Neuronal stem cell (in vitro differentiated cells): ENCODE data around the gene PPP2R1A.
A peak's percentile ranks its signal among the peaks of the same experiment; 100 is the strongest.

ENCODE experiments used
- DNase-seq: peaks from one replicate; pipeline ENCODE4 v3.0.0-alpha.2; 2013; ENCODE audit warnings: low spot score
- H2AFZ ChIP-seq: one replicate; pipeline ENCODE4 v1.6.1; 2013; ENCODE audit warnings: mild to moderate bottlenecking, low read length, inconsistent platforms
- H2AK5ac ChIP-seq: 2 replicates; pipeline ENCODE4 v1.6.1; 2013; ENCODE audit warnings: low read depth, mild to moderate bottlenecking, inconsistent platforms, low read length, moderate library complexity, mixed read lengths
- H2BK120ac ChIP-seq: 2 replicates; pipeline ENCODE4 v1.6.1; 2013; ENCODE audit warnings: low read depth, mild to moderate bottlenecking, inconsistent platforms, low read length, moderate library complexity, mixed read lengths
- H2BK12ac ChIP-seq: one replicate; pipeline ENCODE4 v1.6.1; 2013; ENCODE audit warnings: low read length, inconsistent platforms
- H2BK15ac ChIP-seq: 2 replicates; pipeline ENCODE4 v1.6.1; 2013; ENCODE audit warnings: mild to moderate bottlenecking, low read length, inconsistent platforms, mixed read lengths
- H2BK5ac ChIP-seq: one replicate; pipeline ENCODE4 v1.6.1; 2013; ENCODE audit warnings: inconsistent platforms, mild to moderate bottlenecking, low read length, moderate library complexity
- H3K14ac ChIP-seq: one replicate; pipeline ENCODE4 v1.6.1; 2013; ENCODE audit warnings: low read length, inconsistent platforms
- H3K18ac ChIP-seq: 2 replicates; pipeline ENCODE4 v1.6.1; 2013; ENCODE audit warnings: low read length, inconsistent platforms
- H3K23ac ChIP-seq: 2 replicates; pipeline ENCODE4 v1.6.1; 2013; ENCODE audit warnings: low read depth, mild to moderate bottlenecking, mixed read lengths, low read length, inconsistent platforms; ENCODE audit not compliant: poor library complexity
- H3K27ac ChIP-seq: replicated peaks from 3 replicates; pipeline ENCODE4 v1.5.1; 2013; ENCODE audit warnings: low read length, inconsistent platforms
- H3K27me3 ChIP-seq, 3 experiments: 2 replicates each; pipeline ENCODE4 v1.6.1; 2013; ENCODE audit warnings: low read length in 3 of 3, mild to moderate bottlenecking in 2 of 3, inconsistent platforms in 1 of 3, low read depth in 1 of 3, mixed read lengths in 1 of 3, moderate library complexity in 1 of 3; ENCODE audit not compliant: control insufficient read depth in 3 of 3, insufficient read depth in 3 of 3
- H3K36me3 ChIP-seq, 2 donors: replicated peaks in 1 of 2; 2 replicates each; pipeline ENCODE4 v1.6.1; 2013; ENCODE audit warnings: low read length in 2 of 2; ENCODE audit not compliant: control insufficient read depth in 2 of 2, insufficient read depth in 2 of 2
- H3K4ac ChIP-seq: 2 replicates; pipeline ENCODE4 v1.6.1; 2013; ENCODE audit warnings: inconsistent platforms, mild to moderate bottlenecking, low read length, moderate library complexity
- H3K4me1 ChIP-seq, 2 donors: 1 replicate in 1 of 2; 2 replicates in 1 of 2; pipeline ENCODE4 v1.6.1; 2013; ENCODE audit warnings: low read length in 2 of 2, low read depth in 1 of 2; ENCODE audit not compliant: control insufficient read depth in 2 of 2, insufficient read depth in 1 of 2
- H3K4me2 ChIP-seq: one replicate; pipeline ENCODE4 v1.6.1; 2013; ENCODE audit warnings: mild to moderate bottlenecking, low read length, inconsistent platforms; ENCODE audit not compliant: insufficient read depth, poor library complexity, severe bottlenecking
- H3K4me3 ChIP-seq, 2 donors: 2 replicates each; pipeline ENCODE4 v1.5.1; 2013; ENCODE audit warnings: low read length in 2 of 2, mild to moderate bottlenecking in 2 of 2, inconsistent platforms in 1 of 2, moderate library complexity in 1 of 2
- H3K79me1 ChIP-seq: one replicate; pipeline ENCODE4 v1.6.1; 2013; ENCODE audit warnings: low read depth, mild to moderate bottlenecking, inconsistent platforms, low read length, moderate library complexity
- H3K9ac ChIP-seq: one replicate; pipeline ENCODE4 v1.6.1; 2013; ENCODE audit warnings: mild to moderate bottlenecking, low read depth, low read length, inconsistent platforms; ENCODE audit not compliant: poor library complexity
- H3K9me3 ChIP-seq, 2 donors: replicated peaks in 1 of 2; 2 replicates each; pipeline versions ENCODE3 to v1.6.1; 2013; ENCODE audit warnings: low read length in 2 of 2, mild to moderate bottlenecking in 2 of 2, inconsistent platforms in 1 of 2, low read depth in 1 of 2, mixed read lengths in 1 of 2, moderate library complexity in 1 of 2; ENCODE audit not compliant: control insufficient read depth in 2 of 2, insufficient read depth in 1 of 2
- H4K8ac ChIP-seq: one replicate; pipeline ENCODE4 v1.6.1; 2013; ENCODE audit warnings: low read depth, mild to moderate bottlenecking, inconsistent platforms, low read length, moderate library complexity
- H4K91ac ChIP-seq: one replicate; pipeline ENCODE4 v1.6.1; 2013; ENCODE audit warnings: low read length, low read depth, mild to moderate bottlenecking, inconsistent platforms; ENCODE audit not compliant: poor library complexity
- WGBS, 2 donors: extraction: QIAGEN DNeasy Blood & Tissue Kit; methylation state at CpG; one replicate each; pipeline ENCODE4 v1.1.7; 2013; ENCODE audit warnings: missing lambda C conversion rate in 2 of 2, mixed read lengths in 1 of 2; ENCODE audit not compliant: insufficient read length in 2 of 2, insufficient replicate concordance in 1 of 2; ENCODE audit errors: extremely low coverage in 2 of 2; 5-methylcytosine and 5-hydroxymethylcytosine counted together

PPP2R1A gene

DNA sequence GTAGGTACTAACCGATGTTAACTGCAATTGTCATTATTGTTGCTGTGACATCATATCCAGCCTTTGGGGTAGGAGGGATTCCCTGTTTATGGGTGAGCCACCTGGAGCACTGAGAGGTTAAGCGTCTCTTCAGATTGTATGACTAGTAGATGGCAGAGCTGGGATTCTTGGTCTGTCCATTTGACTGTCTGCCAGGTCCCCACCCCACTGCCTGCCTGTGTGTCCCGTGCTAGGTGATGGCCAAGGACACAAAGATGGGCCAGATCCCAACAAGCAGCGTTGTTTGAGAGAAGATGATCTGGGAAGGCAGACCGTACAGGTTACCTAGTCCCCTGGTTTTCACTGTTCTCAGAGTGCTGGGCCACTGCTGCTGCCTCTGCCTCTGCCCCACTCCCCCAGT, 16.6 kb downstream of the PPP2R1A start:
- no peak overlapping the region for H4K8ac ChIP-seq
- no peak overlapping the region for H3K18ac ChIP-seq
- no CpG with 5 or more reads among the region's 5 CpGs for WGBS, 2 donors
- no peak overlapping the region for H3K4me2 ChIP-seq
- peaks cover 3% of the 10 kb centered on the region for H3K79me1 ChIP-seq
- no peak overlapping the region for H2BK12ac ChIP-seq
- no peak overlapping the region for H3K14ac ChIP-seq
- no peak overlapping the region for H2BK120ac ChIP-seq
- H3K4me1 ChIP-seq = no peaks in the 10 kb centered on the region
- H2AK5ac ChIP-seq = no peak overlapping the region
- no peak overlapping the region for H3K27ac ChIP-seq
- DNase-seq = no peak
- H3K23ac ChIP-seq = no peak overlapping the region
- no peaks in the 10 kb centered on the region for H3K27me3 ChIP-seq
- no peak overlapping the region for H3K4ac ChIP-seq
- H2BK5ac ChIP-seq = no peak overlapping the region
- no peak overlapping the region for H2BK15ac ChIP-seq
- H2AFZ ChIP-seq = no peak overlapping the region
- peaks cover 59 to 98% of the 10 kb centered on the region in 2 donors for H3K36me3 ChIP-seq
- H4K91ac ChIP-seq = no peak overlapping the region
- no peak overlapping the region for H3K4me3 ChIP-seq
- H3K9ac ChIP-seq = no peak overlapping the region
- no peaks in the 10 kb centered on the region for H3K9me3 ChIP-seq

GRCh38 chr19:52211203-52211602, 21.4 kb downstream of the PPP2R1A start:
- peaks cover 7% of the 10 kb centered on the region for H3K79me1 ChIP-seq
- H3K36me3 ChIP-seq = peaks cover 64 to 97% of the 10 kb centered on the region in 2 donors
- H3K4me2 ChIP-seq = no peak overlapping the region
- no peak overlapping the region for H4K91ac ChIP-seq
- no peak overlapping the region for H3K4me3 ChIP-seq
- no peak overlapping the region for H4K8ac ChIP-seq
- H2BK12ac ChIP-seq = no peak overlapping the region
- H2AK5ac ChIP-seq = no peak overlapping the region
- peak overlapping the region; percentile 39 for H3K23ac ChIP-seq
- H3K27ac ChIP-seq = no peak overlapping the region
- no peak overlapping the region for H3K9ac ChIP-seq
- H2BK120ac ChIP-seq = no peak overlapping the region
- no peak overlapping the region for H3K18ac ChIP-seq
- no peak overlapping the region for H3K4ac ChIP-seq
- H3K27me3 ChIP-seq = no peaks in the 10 kb centered on the region
- H2AFZ ChIP-seq = no peak overlapping the region
- H2BK5ac ChIP-seq = no peak overlapping the region
- H2BK15ac ChIP-seq = no peak overlapping the region
- DNase-seq = no peak
- WGBS, 2 donors = no CpG with 5 or more reads among the region's 20 CpGs
- H3K9me3 ChIP-seq = no peaks in the 10 kb centered on the region
- H3K4me1 ChIP-seq = no peaks in the 10 kb centered on the region
- no peak overlapping the region for H3K14ac ChIP-seq

DNA sequence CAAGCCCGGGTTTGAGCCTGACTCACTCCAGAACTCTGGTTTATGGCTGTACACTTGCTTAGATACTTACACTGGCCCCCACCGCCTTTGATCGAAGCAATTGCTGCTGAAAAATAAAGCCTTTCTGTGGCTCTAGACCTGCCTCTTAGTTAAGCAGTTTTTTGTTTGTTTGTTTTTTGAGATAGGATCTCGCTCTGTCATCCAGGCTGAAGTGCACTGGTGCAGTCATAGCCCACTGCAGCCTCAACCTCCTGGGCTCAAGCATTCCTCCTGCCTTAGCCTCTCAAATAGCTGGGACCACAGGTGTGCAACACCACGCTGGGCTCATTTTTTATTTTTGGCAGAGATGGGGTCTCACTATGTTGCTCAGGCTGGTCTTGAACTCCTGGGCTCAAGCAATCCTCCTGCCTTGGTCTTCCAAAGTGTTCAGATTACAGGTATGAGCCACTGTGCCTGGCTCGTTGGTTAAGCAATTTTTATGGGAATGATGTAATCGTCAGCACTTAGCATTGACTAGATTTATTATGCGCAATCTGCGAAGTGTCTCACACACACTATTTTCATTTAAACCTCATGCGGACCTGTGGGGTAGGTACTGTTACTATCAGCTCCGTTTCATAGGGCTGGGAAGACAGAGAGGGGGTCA, 22.2 kb downstream of the PPP2R1A start:
- DNase-seq = no peak
- Histone ChIP-seq H2BK12ac (no peak overlapping the region), H3K27ac (no peak overlapping the region), H2AK5ac (no peak overlapping the region), H3K9ac (no peak overlapping the region), H3K4me2 (no peak overlapping the region), H3K36me3 (peaks cover 64 to 97% of the 10 kb centered on the region in 2 donors), H3K14ac (no peak overlapping the region), H3K18ac (no peak overlapping the region), H3K79me1 (peaks cover 7% of the 10 kb centered on the region), H3K27me3 (no peaks in the 10 kb centered on the region), H2BK15ac (no peak overlapping the region), H2AFZ (no peak overlapping the region), H4K91ac (no peak overlapping the region), H3K4ac (no peak overlapping the region), H3K4me3 (no peak overlapping the region), H3K4me1 (no peaks in the 10 kb centered on the region), H3K9me3 (peaks cover 0 to 2% of the 10 kb centered on the region in 2 donors), H2BK120ac (no peak overlapping the region), H2BK5ac (no peak overlapping the region), H4K8ac (no peak overlapping the region), H3K23ac (no peak overlapping the region)
- no CpG with 5 or more reads among the region's 11 CpGs for WGBS, 2 donors

DNA sequence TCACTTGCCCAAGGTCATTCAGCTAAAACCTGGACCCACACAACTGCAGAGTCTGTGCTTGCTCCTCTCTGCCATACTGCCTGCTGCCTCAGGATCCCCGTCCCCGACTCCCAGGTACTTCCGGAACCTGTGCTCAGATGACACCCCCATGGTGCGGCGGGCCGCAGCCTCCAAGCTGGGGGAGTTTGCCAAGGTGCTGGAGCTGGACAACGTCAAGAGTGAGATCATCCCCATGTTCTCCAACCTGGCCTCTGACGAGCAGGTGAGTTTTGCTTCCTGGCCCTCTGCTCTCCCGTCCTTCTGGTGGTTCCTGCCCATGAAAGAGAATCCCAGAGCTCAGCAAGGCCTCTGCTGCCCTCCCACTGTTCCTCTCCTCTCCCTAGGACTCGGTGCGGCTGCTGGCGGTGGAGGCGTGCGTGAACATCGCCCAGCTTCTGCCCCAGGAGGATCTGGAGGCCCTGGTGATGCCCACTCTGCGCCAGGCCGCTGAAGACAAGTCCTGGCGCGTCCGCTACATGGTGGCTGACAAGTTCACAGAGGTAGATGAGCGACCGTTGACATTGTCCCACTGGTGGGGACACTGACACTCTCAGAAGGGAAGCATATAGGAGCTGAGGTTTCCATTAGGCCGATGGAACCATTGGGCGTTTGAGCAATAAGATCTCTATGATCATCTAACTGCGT, 22.9 kb downstream of the PPP2R1A start:
- Histone ChIP-seq H3K4me3 (no peak overlapping the region), H2BK120ac (no peak overlapping the region), H3K79me1 (peaks cover 7% of the 10 kb centered on the region), H2AFZ (no peak overlapping the region), H3K23ac (no peak overlapping the region), H2BK15ac (no peak overlapping the region), H3K4me1 (no peaks in the 10 kb centered on the region), H4K91ac (no peak overlapping the region), H2AK5ac (no peak overlapping the region), H3K4ac (no peak overlapping the region), H2BK12ac (no peak overlapping the region), H3K14ac (peak overlapping the region; percentile 31), H2BK5ac (no peak overlapping the region), H3K4me2 (peak overlapping the region; percentile 0), H3K9me3 (peaks cover 0 to 2% of the 10 kb centered on the region in 2 donors), H3K27ac (no peak overlapping the region), H3K18ac (no peak overlapping the region), H3K9ac (no peak overlapping the region), H4K8ac (no peak overlapping the region), H3K36me3 (peaks cover 63 to 97% of the 10 kb centered on the region in 2 donors), H3K27me3 (no peaks in the 10 kb centered on the region)
- no CpG with 5 or more reads among the region's 25 CpGs for WGBS, 2 donors
- DNase-seq = no peak
